Inflammatory macrophage treated with lipopolysaccharide for 4 hours (primary cell): ENCODE results near the gene NFKB1.
A peak's percentile ranks its signal among the peaks of the same experiment; 100 is the strongest.
"Not testable (repeated sequence)": the region's sequence is repeated elsewhere in the genome, so short reads cannot be mapped to it uniquely, and the experiment has no call there.

Experiments
- DNase-seq: peaks from one replicate; pipeline ENCODE4 v3.0.0-alpha.2; 2020

NFKB1 gene, protein sequence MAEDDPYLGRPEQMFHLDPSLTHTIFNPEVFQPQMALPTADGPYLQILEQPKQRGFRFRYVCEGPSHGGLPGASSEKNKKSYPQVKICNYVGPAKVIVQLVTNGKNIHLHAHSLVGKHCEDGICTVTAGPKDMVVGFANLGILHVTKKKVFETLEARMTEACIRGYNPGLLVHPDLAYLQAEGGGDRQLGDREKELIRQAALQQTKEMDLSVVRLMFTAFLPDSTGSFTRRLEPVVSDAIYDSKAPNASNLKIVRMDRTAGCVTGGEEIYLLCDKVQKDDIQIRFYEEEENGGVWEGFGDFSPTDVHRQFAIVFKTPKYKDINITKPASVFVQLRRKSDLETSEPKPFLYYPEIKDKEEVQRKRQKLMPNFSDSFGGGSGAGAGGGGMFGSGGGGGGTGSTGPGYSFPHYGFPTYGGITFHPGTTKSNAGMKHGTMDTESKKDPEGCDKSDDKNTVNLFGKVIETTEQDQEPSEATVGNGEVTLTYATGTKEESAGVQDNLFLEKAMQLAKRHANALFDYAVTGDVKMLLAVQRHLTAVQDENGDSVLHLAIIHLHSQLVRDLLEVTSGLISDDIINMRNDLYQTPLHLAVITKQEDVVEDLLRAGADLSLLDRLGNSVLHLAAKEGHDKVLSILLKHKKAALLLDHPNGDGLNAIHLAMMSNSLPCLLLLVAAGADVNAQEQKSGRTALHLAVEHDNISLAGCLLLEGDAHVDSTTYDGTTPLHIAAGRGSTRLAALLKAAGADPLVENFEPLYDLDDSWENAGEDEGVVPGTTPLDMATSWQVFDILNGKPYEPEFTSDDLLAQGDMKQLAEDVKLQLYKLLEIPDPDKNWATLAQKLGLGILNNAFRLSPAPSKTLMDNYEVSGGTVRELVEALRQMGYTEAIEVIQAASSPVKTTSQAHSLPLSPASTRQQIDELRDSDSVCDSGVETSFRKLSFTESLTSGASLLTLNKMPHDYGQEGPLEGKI

GRCh38 chr4:102500696-102501446 lies at the start of gene NFKB1:
Gene NFKB1, plus strand, starts transcription at chr4:102501359. Its CDS starts 24,160 bp downstream, at chr4:102525519.
- DNase-seq, result peak; percentile 98

DNA sequence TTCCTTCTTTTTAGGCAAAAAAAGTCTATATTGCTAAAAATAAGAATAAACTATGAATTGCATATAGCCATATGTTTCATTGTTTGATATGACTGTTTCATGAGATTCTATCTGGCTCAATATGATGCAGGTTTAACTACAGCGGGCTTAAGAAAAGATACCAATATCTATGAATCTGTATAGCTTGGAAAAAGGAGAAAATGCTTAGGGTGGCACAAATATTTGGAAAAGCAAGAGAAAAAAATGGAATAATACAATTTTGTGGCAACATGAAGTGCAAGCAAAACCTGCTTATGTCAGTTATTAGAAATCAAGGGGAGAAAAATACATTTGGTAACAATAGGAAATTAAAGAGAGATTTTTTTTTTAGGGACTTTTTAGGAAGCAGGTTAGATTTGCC lies 48.3 kb upstream of the NFKB1 start:
- no peak for DNase-seq

- DNase-seq, result peak; percentile 39
Measured at GRCh38 chr4:102453827-102454226, 47.3 kb upstream of the NFKB1 start.

- DNase-seq, result peak; percentile 81
Measured at GRCh38 chr4:102454268-102454667, 46.9 kb upstream of the NFKB1 start.

DNA sequence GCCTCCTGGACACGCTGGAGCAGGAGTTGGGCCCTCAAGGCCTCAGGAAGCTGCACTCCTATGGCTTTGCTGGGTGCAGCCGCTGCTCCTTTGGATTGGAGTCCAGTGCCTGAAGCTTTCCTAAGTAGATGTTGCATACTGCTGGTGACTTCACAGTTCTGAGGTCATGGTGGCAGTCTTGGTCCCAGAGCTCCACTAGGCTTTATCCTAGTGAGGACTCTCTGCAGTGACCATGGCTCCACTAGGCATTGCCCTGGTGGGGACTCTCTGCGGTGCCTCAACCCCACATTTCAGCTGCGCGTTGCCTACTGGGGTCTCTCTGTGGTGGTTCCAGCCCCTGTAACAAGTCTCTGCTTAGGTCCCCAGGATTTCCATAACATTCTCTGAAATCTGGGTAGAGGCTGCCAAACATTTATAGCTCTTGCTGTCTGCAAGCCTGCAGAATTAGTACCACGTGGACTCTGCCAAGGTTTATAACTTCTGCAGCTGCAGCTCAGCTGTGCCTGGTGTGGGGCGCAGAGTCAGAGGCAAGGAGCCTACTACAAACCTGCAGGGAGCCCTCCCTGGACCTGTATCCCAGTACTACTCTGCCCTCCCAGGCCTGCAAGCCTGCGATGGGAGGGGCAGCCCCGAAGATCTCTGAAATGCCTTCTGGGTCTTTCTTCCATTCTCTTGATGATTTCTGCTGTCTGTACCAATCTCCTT lies 46.0 kb upstream of the NFKB1 start:
- peak; percentile 21 for DNase-seq

DNA sequence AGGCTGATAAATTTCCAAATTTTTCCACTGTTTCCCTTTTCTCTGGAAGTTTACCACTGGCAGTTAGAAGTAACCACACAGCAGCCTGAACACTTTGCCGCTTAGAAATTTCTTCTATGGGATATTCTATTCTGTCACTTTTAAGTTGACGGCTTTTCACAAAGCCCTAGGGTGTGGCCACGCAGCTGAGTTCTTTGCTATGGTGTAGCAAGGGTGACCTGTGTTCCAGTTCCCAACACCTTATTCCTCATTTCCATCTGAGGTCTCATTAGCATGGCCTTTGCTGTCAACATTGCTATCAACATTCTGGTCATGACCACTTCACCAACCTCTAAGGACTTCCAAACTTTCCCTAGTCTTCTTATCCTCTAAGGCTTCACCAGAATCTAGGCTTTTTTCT lies 45.4 kb upstream of the NFKB1 start:
- DNase-seq, result no peak

DNA sequence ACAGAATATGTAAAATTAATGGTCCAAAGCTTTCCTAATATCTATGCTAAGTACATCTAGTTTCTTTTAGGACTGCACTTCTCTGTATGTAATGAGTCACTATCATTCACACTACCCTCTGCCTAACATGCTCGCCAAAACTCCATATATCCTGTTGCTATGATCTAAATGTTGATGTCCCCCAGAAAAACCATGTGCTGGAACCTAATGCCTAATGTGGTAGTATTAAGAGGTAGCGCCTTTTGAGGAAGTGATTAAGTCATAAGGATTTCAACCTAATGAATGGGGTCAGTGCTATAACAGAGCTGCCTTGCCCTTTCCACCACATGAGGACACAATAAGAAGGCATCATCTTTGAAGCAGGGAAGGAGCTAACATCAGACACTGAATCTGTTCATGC lies 34.9 kb upstream of the NFKB1 start:
- peak; percentile 54 for DNase-seq

- DNase-seq, result no peak
Measured at GRCh38 chr4:102469806-102470205, 31.4 kb upstream of the NFKB1 start.

DNA sequence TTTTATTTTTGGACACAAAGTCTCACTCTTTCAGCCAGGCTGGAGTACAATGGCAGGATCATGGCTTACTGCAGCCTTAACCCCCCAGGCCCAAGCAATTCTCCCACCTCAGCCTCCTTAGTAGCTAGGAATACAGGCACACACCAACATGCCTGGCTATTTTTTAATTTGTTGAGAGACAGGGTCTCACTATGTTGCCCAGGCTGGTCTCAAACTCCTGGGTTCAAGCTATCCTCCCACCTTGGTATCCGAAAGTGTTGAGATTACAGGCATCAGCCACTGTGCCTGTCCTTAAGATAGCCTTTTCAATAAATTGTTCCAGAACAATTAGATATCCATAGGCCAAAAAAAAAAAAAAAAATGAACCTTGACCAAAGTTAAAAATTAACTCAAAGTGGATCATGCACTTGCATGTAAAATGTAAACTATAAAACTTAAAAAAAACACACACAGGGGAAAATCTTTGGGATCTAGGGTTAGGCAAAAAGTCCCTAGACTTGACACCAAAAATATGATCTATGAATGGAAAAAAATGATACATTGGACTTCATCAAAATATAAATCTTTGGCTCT lies 28.6 kb upstream of the NFKB1 start:
- DNase-seq, result no peak

- no peak for DNase-seq
Measured at GRCh38 chr4:102473476-102473875, 27.7 kb upstream of the NFKB1 start.

- DNase-seq, result no peak
Measured at GRCh38 chr4:102474736-102475504, 26.2 kb upstream of the NFKB1 start.

DNA sequence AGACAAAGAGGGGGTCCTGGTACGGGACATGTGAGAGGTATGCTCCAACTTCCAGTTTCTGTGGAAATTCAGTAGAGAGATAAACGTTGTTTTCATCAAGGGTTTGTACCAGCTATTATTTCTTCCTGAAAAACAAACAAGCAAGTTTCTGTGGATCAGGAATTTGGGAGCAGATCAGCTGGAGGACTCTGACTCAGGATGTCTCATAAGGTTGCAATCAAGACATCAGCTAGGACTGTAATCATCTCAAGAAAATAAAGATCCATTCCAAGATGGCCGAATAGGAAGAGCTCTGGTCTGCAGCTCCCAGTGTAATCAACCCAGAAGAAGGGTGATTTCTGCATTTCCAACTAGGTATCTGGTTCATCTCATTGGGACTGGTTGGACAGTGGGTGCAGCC lies 23.5 kb upstream of the NFKB1 start:
- no peak for DNase-seq

DNA sequence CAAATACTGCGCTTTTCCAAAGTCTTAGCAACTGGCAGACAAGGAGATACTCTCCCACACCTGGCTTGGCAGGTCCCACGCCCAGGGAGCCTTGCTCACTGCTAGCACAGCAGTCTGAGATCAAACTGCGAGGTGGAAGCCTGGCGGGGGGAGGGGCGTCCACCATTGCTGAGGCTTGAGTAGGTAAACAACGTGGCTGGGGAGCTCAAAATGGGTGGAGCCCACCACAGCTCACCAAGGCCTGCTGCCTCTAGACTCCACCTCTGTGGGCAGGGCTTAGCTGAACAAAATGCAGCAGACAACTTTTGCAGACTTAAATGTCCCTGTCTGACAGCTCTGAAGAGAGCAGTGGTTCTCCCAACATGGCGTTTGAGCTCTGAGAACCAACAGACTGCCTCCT lies 23.0 kb upstream of the NFKB1 start:
- DNase-seq, result no peak

DNA sequence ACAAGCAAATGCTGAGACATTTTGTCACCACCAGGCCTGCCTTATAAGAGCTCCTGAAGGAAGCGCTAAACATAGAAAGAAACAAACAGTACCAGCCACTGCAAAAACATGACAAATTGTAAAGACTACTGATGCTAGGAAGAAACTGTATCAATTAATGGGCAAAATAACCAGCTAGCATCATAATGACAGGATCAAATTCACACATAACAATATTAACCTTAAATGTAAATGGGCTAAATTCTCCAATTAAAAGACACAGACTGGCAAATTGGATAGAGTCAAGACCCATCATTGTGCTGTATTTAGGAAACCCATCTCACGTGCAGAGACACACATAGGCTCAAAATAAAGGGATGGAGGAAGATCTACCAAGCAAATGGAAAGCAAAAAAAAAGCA lies 21.3 kb upstream of the NFKB1 start:
- not testable (repeated sequence) for DNase-seq

DNA sequence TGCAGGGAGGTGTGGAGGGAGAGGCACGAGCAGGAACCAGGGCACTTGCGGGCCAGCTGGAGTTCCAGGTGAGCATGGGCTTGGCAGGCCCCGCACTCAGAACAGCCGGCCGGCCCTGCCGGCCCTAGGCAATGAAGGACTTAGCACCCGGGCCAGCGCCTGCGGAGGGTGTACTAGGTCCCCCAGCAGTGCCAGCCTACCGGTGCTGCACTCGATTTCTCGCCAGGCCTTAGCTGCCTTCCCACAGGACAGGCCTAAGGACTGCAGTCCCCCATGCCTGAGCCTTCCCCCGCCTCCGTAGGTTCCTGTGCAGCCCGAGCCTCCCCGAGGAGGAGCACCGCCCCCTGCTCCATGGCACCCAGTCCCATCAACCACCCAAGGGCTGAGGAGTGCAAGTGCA lies 18.0 kb upstream of the NFKB1 start:
- DNase-seq, result no peak

DNA sequence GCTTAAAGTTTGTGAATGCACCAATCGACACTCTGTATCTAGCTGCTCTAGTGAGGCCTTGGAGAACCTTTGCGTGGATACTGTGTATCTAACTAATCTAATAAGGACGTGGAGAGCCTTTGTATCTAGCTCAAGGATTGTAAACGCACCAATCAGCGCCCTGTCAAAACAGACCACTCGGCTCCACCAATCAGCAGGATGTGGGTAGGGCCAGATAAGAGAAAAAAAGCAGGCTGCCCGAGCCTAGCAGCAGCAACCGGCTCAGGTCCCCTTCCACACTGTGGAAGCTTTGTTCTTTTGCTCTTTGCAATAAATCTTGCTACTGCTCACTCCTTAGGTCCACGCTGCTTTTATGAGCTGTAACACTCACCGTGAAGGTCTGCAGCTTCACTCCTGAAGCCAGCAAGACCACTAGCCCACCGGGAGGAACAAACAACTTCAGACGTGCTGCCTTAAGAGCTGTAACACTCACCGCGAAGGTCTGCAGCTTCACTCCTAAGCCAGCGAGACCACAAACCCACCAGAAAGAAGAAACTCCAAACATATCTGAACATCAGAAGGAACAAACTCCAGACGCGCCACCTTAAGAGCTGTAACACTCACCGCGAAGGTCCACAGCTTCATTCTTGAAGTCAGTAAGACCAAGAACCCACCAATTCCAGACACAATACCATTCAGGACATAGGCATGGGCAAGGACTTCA lies 17.0 kb upstream of the NFKB1 start:
- not testable (repeated sequence) for DNase-seq

- peak; percentile 40 for DNase-seq
Measured at GRCh38 chr4:102492531-102493241, 8.5 kb upstream of the NFKB1 start.

DNA sequence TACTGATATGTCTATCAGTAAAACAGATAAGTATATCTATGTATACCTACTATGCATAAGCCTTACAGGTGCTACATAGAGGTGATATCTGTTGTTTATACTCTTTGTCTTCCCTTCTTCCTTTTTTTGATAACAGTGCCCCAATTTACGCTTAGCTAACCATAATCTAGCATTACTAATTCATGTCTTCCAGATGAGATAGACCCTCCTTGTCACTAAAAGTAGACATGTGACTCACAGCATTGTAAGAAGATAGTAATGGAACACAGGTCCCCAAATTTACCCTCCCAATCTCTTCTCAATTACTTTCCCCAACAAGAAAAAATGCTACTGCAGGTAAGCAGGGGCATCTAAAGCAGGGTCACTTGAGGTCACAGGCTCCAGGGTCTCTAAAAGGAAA lies 7.9 kb upstream of the NFKB1 start:
- no peak for DNase-seq

DNA sequence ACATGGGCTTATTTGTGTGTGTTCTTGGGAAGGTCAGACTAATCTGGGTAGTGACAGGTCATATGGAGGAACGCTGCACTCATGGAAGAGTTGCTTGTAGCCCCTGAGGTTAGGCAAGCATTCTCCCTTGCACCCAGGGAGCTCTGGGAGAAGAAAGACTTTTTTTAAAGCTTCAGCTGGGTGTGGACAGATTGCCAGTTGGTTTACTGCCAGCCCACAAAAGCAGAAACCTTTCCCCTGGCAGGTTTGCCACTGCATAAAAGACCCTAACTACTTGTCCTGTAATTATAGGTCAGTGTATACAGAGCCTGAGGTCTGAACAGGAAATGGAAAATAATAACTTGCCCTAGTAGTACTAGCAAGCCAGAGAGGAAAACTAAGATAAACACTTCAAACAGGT lies 7.4 kb upstream of the NFKB1 start:
- no peak for DNase-seq

GRCh38 chr4:102494603-102495002 lies 6.6 kb upstream of the NFKB1 start:
- DNase-seq, result no peak
